ENCODE results near the gene CBFA2T3.

DNA sequence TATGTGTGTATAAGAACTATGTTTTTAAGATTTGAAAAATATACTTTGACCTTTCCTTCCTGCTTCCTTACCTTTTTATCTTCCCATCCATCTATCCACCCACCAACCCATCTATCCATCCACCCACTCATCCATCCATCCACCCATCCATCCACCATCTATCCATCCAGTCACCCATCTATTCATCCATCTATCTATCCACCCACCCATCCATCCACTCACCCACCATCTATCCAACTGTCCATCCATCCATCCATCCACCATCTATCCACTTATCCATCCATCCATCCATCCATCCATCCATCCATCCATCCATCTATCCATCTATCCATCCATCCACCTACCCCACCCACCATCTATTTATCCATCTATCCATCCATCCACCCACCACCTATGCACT is 12.4 kb downstream of the CBFA2T3 start:
- no peak for TF ChIP-seq CTCF (IDR thresholded peaks at IDR 0.05)
- no peak for TF ChIP-seq POLR2A (IDR thresholded peaks at IDR 0.05)
